GM12878 (cell line): ENCODE results near the gene STK35. TPM values are rescaled to one million over a fixed set of nuclear protein-coding genes. Genes with fewer than 3 reads are reported as not detected.

Source experiments
- FOS ChIP-seq: IDR thresholded peaks from 3 replicates; pipeline ENCODE4 v1.6.1; 2011; ENCODE audit warnings: borderline replicate concordance; ENCODE audit not compliant: insufficient read length; ENCODE audit errors: extremely low read depth
- PRDM15 ChIP-seq: fragments of 450-650 bp; formaldehyde crosslinking; IDR thresholded peaks from 2 replicates; pipeline ENCODE4 v1.4.0; 2020; ENCODE audit warnings: mild to moderate bottlenecking, moderate library complexity
- polyA plus RNA-seq, 11 experiments: library from polyadenylated mRNA; depleted of rRNA in 4 of 11; unstranded in 6 of 11; stranded (reverse) in 5 of 11; fragments of >200 nt; fragmentation: Nextera tagmentation in 4 of 11; fragmentation: Illumina TruSeq in 1 of 11; extraction: Ambion mirVana in 4 of 11; extraction: Trizol in 1 of 11; gene quantifications; 1 replicate in 1 of 11; 2 replicates in 10 of 11; pipeline versions ENCODE4 v1.2.1 to v1.2.3, GENCODE V29; 2011 to 2016; ENCODE audit warnings: inconsistent platforms in 2 of 11, missing spikeins in 2 of 11, low read depth in 1 of 11
- total RNA-seq, 4 experiments: library from RNA; depleted of rRNA in 3 of 4; stranded (reverse); fragments of >200 nt in 3 of 4; fragmentation: Illumina TruSeq in 1 of 4; extraction: Trizol in 1 of 4; gene quantifications; 2 replicates each; pipeline versions ENCODE4 v1.2.1 to v1.2.3, GENCODE V29; 2013 to 2021
- TF ChIP-seq, protein P1 (sequence below): fragments of 450-650 bp; conservative IDR thresholded peaks from 2 replicates; pipeline ENCODE4 v1.6.1; 2017; ENCODE audit warnings: mild to moderate bottlenecking, moderate library complexity

Gene STK35
- total and polyA plus RNA-seq, 10 of the 15 experiments (the other 5 are each of a cell fraction or from before 2014, with no cell fraction given) = 2.9 to 19.4 (median 9.6) TPM

DNA sequence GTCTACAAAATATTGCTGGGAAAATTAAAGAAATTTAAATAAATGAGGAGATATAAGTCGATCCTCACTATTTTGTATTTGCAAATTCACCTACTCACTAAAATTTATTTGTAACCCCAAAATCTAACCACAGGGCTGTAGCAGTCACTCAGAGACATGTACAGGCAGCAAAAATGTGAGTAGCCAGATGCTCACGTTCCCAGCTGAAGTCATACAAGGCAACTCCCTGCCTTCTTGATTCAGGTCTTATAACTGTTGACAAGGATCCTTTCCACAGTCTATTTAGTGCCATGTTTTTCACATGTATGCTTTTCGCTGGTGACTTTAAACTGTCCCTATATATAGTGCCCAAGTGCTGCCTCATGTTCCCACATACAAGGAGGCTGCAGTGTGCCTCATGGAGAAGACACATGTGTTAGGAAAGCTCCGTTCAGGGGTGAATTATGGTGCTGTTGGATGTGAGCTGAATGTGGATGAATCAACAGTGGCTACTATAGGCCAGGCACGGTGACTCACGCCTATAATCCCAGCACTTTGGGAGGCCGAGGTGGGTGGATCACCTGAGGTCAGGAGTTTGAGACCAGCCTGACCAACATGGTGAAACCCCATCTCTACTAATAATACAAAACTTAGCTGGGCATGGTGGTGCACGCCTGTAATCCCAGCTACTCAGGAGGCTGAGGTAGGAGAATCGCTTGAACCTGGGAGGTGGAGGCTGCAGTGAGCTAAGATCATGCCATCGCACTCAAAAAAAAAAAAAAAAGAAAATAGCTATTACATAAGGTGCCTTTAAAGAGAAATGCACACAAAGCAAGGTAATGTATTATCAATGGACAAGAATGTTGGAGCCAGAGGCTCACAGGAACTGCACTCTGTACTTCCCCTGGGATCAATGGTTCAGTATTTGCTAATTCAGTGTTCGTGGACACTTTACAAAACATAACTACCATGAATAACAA, 55.3 kb downstream of the STK35 start (continued):
- TF ChIP-seq FOS = no peak
- no peak for TF ChIP-seq PRDM15
- TF ChIP-seq, protein P1, sequence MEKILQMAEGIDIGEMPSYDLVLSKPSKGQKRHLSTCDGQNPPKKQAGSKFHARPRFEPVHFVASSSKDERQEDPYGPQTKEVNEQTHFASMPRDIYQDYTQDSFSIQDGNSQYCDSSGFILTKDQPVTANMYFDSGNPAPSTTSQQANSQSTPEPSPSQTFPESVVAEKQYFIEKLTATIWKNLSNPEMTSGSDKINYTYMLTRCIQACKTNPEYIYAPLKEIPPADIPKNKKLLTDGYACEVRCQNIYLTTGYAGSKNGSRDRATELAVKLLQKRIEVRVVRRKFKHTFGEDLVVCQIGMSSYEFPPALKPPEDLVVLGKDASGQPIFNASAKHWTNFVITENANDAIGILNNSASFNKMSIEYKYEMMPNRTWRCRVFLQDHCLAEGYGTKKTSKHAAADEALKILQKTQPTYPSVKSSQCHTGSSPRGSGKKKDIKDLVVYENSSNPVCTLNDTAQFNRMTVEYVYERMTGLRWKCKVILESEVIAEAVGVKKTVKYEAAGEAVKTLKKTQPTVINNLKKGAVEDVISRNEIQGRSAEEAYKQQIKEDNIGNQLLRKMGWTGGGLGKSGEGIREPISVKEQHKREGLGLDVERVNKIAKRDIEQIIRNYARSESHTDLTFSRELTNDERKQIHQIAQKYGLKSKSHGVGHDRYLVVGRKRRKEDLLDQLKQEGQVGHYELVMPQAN = no peak
- TF ChIP-seq, all 136 proteins: peak for 0
